ENCODE data around the gene CCDC121.

- no peak for TF ChIP-seq CTCF (IDR thresholded peaks at IDR 0.05; ENCODE audit: poor library complexity)
- TF ChIP-seq EZH2phosphoT487 (IDR thresholded peaks at IDR 0.05; ENCODE audit: low read depth, severe bottlenecking, unreplicated experiment), result no peak
- no peak for TF ChIP-seq EZH2 (IDR thresholded peaks at IDR 0.05; ENCODE audit: borderline replicate concordance)
These were observed 26.5 kb upstream of the CCDC121 start for GRCh38 chr2:27655155-27655951.

All from hepatocyte (in vitro differentiated cells).